Activated CD8-positive, alpha-beta memory T cell treated with anti-CD3 and anti-CD28 coated beads, Interleukin-2, amount 50 U/mL, for 1 hour (primary cell): Measurements from ENCODE around the gene NME2.

ENCODE experiments used
- DNase-seq: peaks from one replicate; pipeline ENCODE4 v3.0.0-alpha.2; 2020; ENCODE audit errors: extremely low read depth

NME2 gene

DNA sequence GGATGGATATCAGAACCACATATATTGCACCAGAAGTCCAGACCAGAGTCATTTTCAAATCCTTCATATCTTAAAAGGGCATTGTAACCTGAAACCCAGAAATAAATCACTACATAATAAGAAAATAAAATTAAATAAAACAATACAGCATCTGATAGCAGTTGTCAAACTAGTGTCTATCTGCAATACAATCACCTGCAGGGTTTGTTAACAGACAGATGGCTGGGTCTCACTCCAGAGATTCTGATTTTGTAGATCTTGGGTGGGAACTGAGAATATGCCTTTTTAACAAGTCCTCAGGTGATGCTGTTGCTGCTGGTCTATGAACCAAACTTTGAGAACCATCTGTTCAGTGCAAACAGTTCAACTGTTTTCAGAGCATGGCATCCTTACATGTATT lies 37.6 kb downstream of the NME2 start:
- no peak for DNase-seq

DNA sequence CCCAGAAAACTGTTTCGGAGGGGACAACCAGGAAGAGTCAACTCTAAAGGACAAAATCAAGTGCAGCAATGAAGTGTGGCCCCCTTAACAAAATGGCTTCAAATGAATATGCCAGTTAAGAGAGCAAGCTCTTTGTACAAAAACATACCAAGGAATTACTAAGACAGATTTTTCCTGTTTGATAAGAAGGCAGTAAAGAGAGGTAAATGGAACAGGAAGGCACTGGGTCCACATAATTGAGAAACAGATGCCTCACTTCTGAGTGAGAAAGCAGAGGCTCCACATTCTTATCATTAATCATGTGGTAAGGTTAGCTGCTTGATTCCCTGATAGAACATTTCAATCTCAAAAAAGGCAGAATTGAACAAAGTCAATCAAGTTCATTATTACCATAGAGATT lies 48.7 kb downstream of the NME2 start:
- no peak for DNase-seq

DNA sequence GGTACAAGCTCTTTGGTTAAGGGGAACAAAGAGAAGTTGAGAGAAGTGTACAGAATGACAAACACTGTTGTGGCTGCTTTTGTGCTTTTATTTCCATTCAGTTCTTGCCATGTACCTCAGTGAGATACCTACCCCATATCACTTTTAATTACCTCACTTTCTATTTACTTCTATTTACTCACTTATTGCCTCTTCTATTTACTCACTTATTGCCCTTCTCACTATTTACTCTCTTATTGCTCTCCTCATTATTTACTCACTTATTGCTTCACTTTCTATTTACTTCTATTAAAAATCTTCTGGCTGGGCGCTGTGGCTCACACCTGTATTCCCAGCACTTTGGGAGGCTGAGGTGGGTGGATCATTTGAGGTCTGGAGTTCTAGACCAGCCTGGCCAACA lies 51.7 kb downstream of the NME2 start:
- no peak for DNase-seq

DNA sequence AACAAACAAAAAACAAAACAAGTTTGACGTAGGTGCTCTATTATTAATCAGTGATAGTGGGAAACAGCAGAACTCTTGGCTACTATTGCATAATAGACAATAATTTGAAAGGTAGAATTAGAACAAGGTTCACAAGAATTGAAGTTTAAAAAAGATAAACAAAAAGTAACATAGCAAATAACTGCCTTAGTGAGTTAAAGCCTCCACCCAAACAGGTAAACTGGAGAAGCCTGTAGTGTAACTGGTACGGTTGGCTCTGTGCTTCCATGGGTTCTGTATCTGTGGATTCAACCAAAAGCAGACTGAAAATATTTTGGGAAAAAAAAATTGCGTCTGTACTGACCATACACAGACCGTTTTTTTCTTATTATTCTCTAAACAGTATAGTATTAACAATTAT lies 55.1 kb downstream of the NME2 start:
- no peak for DNase-seq
